ENCODE data around the gene GLI3. TPM values are rescaled to one million over a fixed set of nuclear protein-coding genes. Genes with fewer than 3 reads are reported as not detected.

GLI3 gene
- total and polyA plus RNA-seq, 2 of the 8 experiments (the other 6 are each of a cell fraction or from before 2014, with no cell fraction given), result 8.0 to 31.1 TPM

DNA sequence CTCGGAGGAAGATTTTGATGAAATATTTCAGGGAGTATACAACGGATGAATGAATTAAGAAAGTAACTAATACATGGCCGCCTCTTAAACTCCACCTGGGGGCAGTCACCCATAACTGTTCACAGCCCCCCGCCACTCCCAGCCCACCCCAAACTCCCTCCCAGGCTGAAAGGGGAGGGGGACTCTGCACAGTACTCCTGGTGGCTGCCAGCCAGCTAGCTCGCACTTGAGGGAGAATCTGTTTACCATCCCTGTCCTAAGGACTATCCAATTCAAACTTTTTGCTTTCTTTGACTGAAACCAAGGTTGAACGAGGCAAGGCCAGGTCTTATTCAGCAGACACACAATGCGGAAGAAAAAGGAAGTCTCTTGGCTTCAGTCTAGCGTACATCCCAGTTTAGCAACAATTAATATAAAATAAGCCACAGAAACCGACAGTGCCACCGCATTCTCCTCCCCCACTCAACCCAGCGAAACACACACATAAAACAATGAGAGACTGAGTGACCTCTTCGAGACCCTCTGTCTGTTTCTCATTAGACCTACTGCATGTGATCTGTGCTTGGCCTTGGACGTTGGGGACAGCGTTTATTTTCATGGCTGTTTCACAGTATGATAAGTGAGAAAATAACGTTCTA is 219.5 kb downstream of the GLI3 start:
- Histone ChIP-seq H2AK5ac (ENCODE audit: low read depth, low read length) (no peak overlapping the region), H3K14ac (ENCODE audit: insufficient read length) (no peak overlapping the region), H2BK15ac (ENCODE audit: low read length) (no peak overlapping the region), H3K4me1 (replicated peaks in 1 of 4; ENCODE audit: control insufficient read depth in 3 of 4, insufficient read depth in 4 of 4, low read length in 3 of 4) (peaks cover 0 to 4% (median 0%) of the 10 kb centered on the region in 4 experiments; a peak in 2 of 7 replicates), H2BK120ac (replicated peaks; ENCODE audit: low read depth, low read length) (no peak overlapping the region), H3K4ac (replicated peaks; ENCODE audit: insufficient read length, low read depth, low read length) (no peak overlapping the region), H3K79me1 (ENCODE audit: low read depth, low read length) (no peaks in the 10 kb centered on the region), H3K56ac (replicated peaks; ENCODE audit: insufficient read length, low read depth, low read length) (no peak overlapping the region), H3K27ac (ENCODE audit: low read depth, low read length) (no peak overlapping the region), H3K27me3 (replicated peaks in 1 of 4; ENCODE audit: control insufficient read depth in 3 of 4, extremely low read depth in 1 of 4, insufficient read depth in 3 of 4, low read length in 3 of 4) (no peaks in the 10 kb centered on the region), H2BK20ac (ENCODE audit: low read length) (no peak overlapping the region), H3K18ac (ENCODE audit: extremely low read depth, low read length) (no peak overlapping the region), H4K5ac (ENCODE audit: insufficient read length, low read depth, low read length) (no peak overlapping the region), H2AFZ (ENCODE audit: low read length) (no peak overlapping the region), H3K4me2 (ENCODE audit: insufficient read depth in 1 of 2, low read depth in 2 of 2, low read length in 2 of 2) (no peak overlapping the region), H3K23me2 (ENCODE audit: low read depth, low read length) (no peaks in the 10 kb centered on the region), H3K9ac (replicated peaks in 1 of 4; ENCODE audit: extremely low read depth in 1 of 4, low read depth in 3 of 4, low read length in 3 of 4) (no peak overlapping the region), H3K36me3 (ENCODE audit: control insufficient read depth in 2 of 4, insufficient read depth in 4 of 4, low read length in 3 of 4) (peaks cover 0 to 7% (median 0%) of the 10 kb centered on the region in 4 experiments; a peak in 2 of 8 replicates), H3K79me2 (ENCODE audit: control insufficient read depth in 1 of 2, insufficient read depth in 2 of 2, low read length in 2 of 2) (no peaks in the 10 kb centered on the region), H3K4me3 (ENCODE audit: extremely low read depth in 1 of 4, insufficient read depth in 2 of 4, low read depth in 3 of 4, low read length in 4 of 4) (no peak overlapping the region), H3K23ac (ENCODE audit: insufficient read length) (no peak overlapping the region), H4K20me1 (replicated peaks in 1 of 2; ENCODE audit: control insufficient read depth in 1 of 2, insufficient read depth in 2 of 2, low read length in 2 of 2) (no peaks in the 10 kb centered on the region), H2BK5ac (ENCODE audit: low read depth, low read length) (no peak overlapping the region), H4K91ac (replicated peaks; ENCODE audit: insufficient read length, low read length) (no peak overlapping the region), H4K8ac (ENCODE audit: extremely low read depth, insufficient read depth, low read length) (no peak overlapping the region), H3K9me3 (ENCODE audit: insufficient read depth in 2 of 2, low read depth in 1 of 2, low read length in 1 of 2) (peaks cover 0 to 3% of the 10 kb centered on the region in 2 experiments; a peak in 2 of 4 replicates), H2BK12ac (ENCODE audit: low read depth, low read length) (no peak overlapping the region; the same call in 1 of the 2 replicates)
- CTCF ChIA-PET (ENCODE audit: partially characterized antibody), result interaction anchor here (0.7 to 1.0 kb wide), 4 partner anchors 9 to 809 kb away, joined by 3 to 7 read pairs (median 4); no protein-coding TSS in a partner anchor
- POLR2A ChIA-PET (ENCODE audit: partially characterized antibody), result no interaction called here
- TF ChIP-seq RAD21 (IDR thresholded peaks at IDR 0.05 in 1 of 2, conservative IDR thresholded peaks at IDR 0.05 in 1 of 2; ENCODE audit: low read depth in 2 of 2, low read length in 2 of 2) (peak in 1 of 2 experiments; percentile 40; a peak in 2 of 4 replicates), EZH2 (IDR thresholded peaks at IDR 0.05; ENCODE audit: low read depth, low read length, severe bottlenecking) (no peak), HDAC2 (IDR thresholded peaks at IDR 0.05; ENCODE audit: borderline replicate concordance in 1 of 2, low read depth in 2 of 2, low read length in 2 of 2) (no peak), SIX5 (IDR thresholded peaks at IDR 0.05; ENCODE audit: low read depth, low read length) (no peak)
- FAIRE-seq (no peak), DNase-seq (ENCODE audit: low read depth in 1 of 2, low spot score in 2 of 2) (no peak)
- WGBS, 2 experiments (ENCODE audit: extremely low coverage in 1 of 2, insufficient coverage in 1 of 2, insufficient read length in 1 of 2, insufficient replicate concordance in 2 of 2, low coverage in 1 of 2, low lambda C conversion rate in 2 of 2, missing lambda C conversion rate in 1 of 2), result 95% methylated on average over 15 of the region's 15 CpGs; no CpG with 5 or more reads in 1 of the 2 experiments
